Gastroesophageal sphincter (tissue), 3 donors: ENCODE measurements around the gene RNF145.

Experiments used
- CTCF ChIP-seq, 4 experiments: fragments of 200-600 bp in 2 of 4; fragments of 450-650 bp in 2 of 4; sonication (generic) in 1 of 4; IDR thresholded peaks; one replicate each; pipeline ENCODE4 v1.5.1; 2017 to 2019; ENCODE audit warnings: antibody characterized with exemption in 4 of 4, mild to moderate bottlenecking in 2 of 4, moderate library complexity in 2 of 4
- POLR2A ChIP-seq, 2 donors: fragments of 450-650 bp; IDR thresholded peaks; one replicate each; pipeline ENCODE4 v1.6.1; 2017; ENCODE audit warnings: antibody characterized with exemption in 2 of 2, mild to moderate bottlenecking in 2 of 2, moderate library complexity in 1 of 2
- POLR2AphosphoS5 ChIP-seq: sonication (generic); formaldehyde crosslinking; IDR thresholded peaks from one replicate; pipeline ENCODE4 v1.6.1; 2017; ENCODE audit warnings: antibody characterized with exemption

GRCh38 chr5:159227452-159227851 is 18.1 kb upstream of the RNF145 start:
- no peak for TF ChIP-seq POLR2AphosphoS5
- no peak for TF ChIP-seq CTCF (IDR thresholded peaks at IDR 0.05)
- TF ChIP-seq POLR2A (IDR thresholded peaks at IDR 0.05), result no peak
